HepG2 (cell line): ENCODE data around the gene SDR42E2. TPM values are rescaled to one million over a fixed set of nuclear protein-coding genes. Genes with fewer than 3 reads are reported as not detected.

Source experiments
- CREB1 ChIP-seq, 2 experiments: fragments of 450-650 bp in 1 of 2; IDR thresholded peaks; 2 replicates each; pipeline ENCODE4 v1.6.1; 2016 to 2017; ENCODE audit warnings: control low read depth in 1 of 2, mild to moderate bottlenecking in 1 of 2, missing compliant biosample characterization in 1 of 2, missing genetic modification characterization in 1 of 2
- DZIP1 ChIP-seq: sonication (generic); formaldehyde crosslinking; IDR thresholded peaks from 2 replicates; pipeline ENCODE4 v1.5.0; 2020; ENCODE audit warnings: mild to moderate bottlenecking, missing genetic modification reagents
- HDAC6 ChIP-seq: fragments of 200-600 bp; sonication (generic); IDR thresholded peaks from 2 replicates; pipeline ENCODE4 v1.7.0; 2017; ENCODE audit warnings: mild to moderate bottlenecking, antibody characterized with exemption, low read length, low read depth
- NFATC3 ChIP-seq: sonication (generic); formaldehyde crosslinking; IDR thresholded peaks from 2 replicates; pipeline ENCODE4 v1.5.1; 2020; ENCODE audit warnings: mild to moderate bottlenecking, missing genetic modification reagents
- ONECUT2 ChIP-seq: sonication (generic); formaldehyde crosslinking; IDR thresholded peaks from 2 replicates; pipeline ENCODE4 v1.4.0; 2020; ENCODE audit warnings: missing genetic modification reagents
- PHB2 ChIP-seq: fragments of 450-650 bp; IDR thresholded peaks from 2 replicates; pipeline ENCODE4 v1.6.1; 2018; ENCODE audit not compliant: partially characterized antibody
- PPARG ChIP-seq: conservative IDR thresholded peaks from 2 replicates; pipeline ENCODE4 v1.6.1; 2016; ENCODE audit warnings: missing biosample characterization, missing genetic modification reagents
- PRMT3 ChIP-seq: sonication (generic); formaldehyde crosslinking; IDR thresholded peaks from 2 replicates; pipeline ENCODE4 v1.8.1; 2022; ENCODE audit warnings: low read depth, mild to moderate bottlenecking, moderate library complexity, missing genetic modification reagents, borderline replicate concordance
- SNRNP70 ChIP-seq: fragments of 200-400 bp; formaldehyde crosslinking; IDR thresholded peaks from 2 replicates; pipeline ENCODE4 v1.6.1; 2017; ENCODE audit warnings: mild to moderate bottlenecking, low read depth, low read length, moderate library complexity
- TCF7L2 ChIP-seq: IDR thresholded peaks from 2 replicates; pipeline ENCODE4 v1.6.1; 2011; ENCODE audit warnings: mild to moderate bottlenecking, low read depth, low read length, moderate library complexity
- ZBTB38 ChIP-seq: sonication (generic); formaldehyde crosslinking; IDR thresholded peaks from 2 replicates; pipeline ENCODE4 v1.5.1; 2020; ENCODE audit warnings: mild to moderate bottlenecking, missing genetic modification reagents
- ZBTB42 ChIP-seq: sonication (generic); formaldehyde crosslinking; IDR thresholded peaks from 2 replicates; pipeline ENCODE4 v1.5.0; 2020; ENCODE audit warnings: mild to moderate bottlenecking, missing genetic modification reagents
- ZBTB7B ChIP-seq: sonication (generic); formaldehyde crosslinking; IDR thresholded peaks from 2 replicates; pipeline ENCODE4 v1.4.0; 2020; ENCODE audit warnings: missing genetic modification reagents
- ZFP36L2 ChIP-seq: sonication (generic); formaldehyde crosslinking; IDR thresholded peaks from 2 replicates; pipeline ENCODE4 v1.4.0; 2020; ENCODE audit warnings: missing genetic modification reagents
- ZFYVE20 ChIP-seq: sonication (generic); formaldehyde crosslinking; IDR thresholded peaks from 2 replicates; pipeline ENCODE4 v1.8.0; 2023; ENCODE audit warnings: low read depth, mild to moderate bottlenecking, moderate library complexity, missing genetic modification reagents, borderline replicate concordance
- ZNF121 ChIP-seq: sonication (generic); formaldehyde crosslinking; IDR thresholded peaks from 2 replicates; pipeline ENCODE4 v1.5.0; 2020; ENCODE audit warnings: mild to moderate bottlenecking, missing genetic modification reagents
- ZNF143 ChIP-seq: sonication (generic); formaldehyde crosslinking; IDR thresholded peaks from 2 replicates; pipeline ENCODE4 v1.4.0; 2020; ENCODE audit warnings: missing genetic modification reagents
- ZNF264 ChIP-seq: sonication (generic); formaldehyde crosslinking; IDR thresholded peaks from 2 replicates; pipeline ENCODE4 v1.4.0; 2020; ENCODE audit warnings: missing genetic modification reagents
- ZNF33B ChIP-seq: sonication (generic); formaldehyde crosslinking; IDR thresholded peaks from 2 replicates; pipeline ENCODE4 v1.5.1; 2020; ENCODE audit warnings: mild to moderate bottlenecking, missing genetic modification reagents
- ZNF782 ChIP-seq: sonication (generic); formaldehyde crosslinking; IDR thresholded peaks from 2 replicates; pipeline ENCODE4 v1.4.0; 2020; ENCODE audit warnings: missing genetic modification reagents, mild to moderate bottlenecking, borderline replicate concordance
- polyA plus RNA-seq, 8 experiments: library from polyadenylated mRNA; depleted of rRNA in 3 of 8; stranded (reverse) in 7 of 8; unstranded in 1 of 8; fragments of >200 nt; fragmentation: Illumina TruSeq in 4 of 8; extraction: Trizol in 4 of 8; gene quantifications; 2 replicates each; pipeline versions ENCODE4 v1.2.1 to v1.2.3, GENCODE V29; 2011 to 2016; ENCODE audit warnings: low read depth in 4 of 8, missing spikeins in 1 of 8, mixed read lengths in 1 of 8; ENCODE audit not compliant: insufficient read depth in 1 of 8
- total RNA-seq, 5 experiments: library from RNA; depleted of rRNA; stranded (reverse); fragments of >200 nt; fragmentation: Illumina TruSeq; extraction: Trizol; gene quantifications; 2 replicates each; pipeline ENCODE4 v1.2.3, GENCODE V29; 2016; ENCODE audit warnings: low read depth in 1 of 5
- TF ChIP-seq, protein P1 (sequence below): sonication (generic); formaldehyde crosslinking; IDR thresholded peaks from 2 replicates; pipeline ENCODE4 v1.5.1; 2020; ENCODE audit warnings: missing genetic modification reagents, mild to moderate bottlenecking, borderline replicate concordance
- TF ChIP-seq, protein P2 (sequence below): sonication (generic); formaldehyde crosslinking; IDR thresholded peaks from 2 replicates; pipeline ENCODE4 v1.4.0; 2020; ENCODE audit warnings: mild to moderate bottlenecking, missing genetic modification reagents
- TF ChIP-seq, protein P3 (sequence below): sonication (generic); formaldehyde crosslinking; IDR thresholded peaks from 2 replicates; pipeline ENCODE4 v1.5.1; 2020; ENCODE audit warnings: missing genetic modification reagents, mild to moderate bottlenecking, borderline replicate concordance

Gene SDR42E2
- total and polyA plus RNA-seq, 2 of the 13 experiments (the other 11 are each of a cell fraction or from before 2014, with no cell fraction given), result 0.05 to 0.11 TPM

GRCh38 chr16:22190776-22191531 is 28.6 kb downstream of the SDR42E2 start (continued):
- TF ChIP-seq, protein P1, sequence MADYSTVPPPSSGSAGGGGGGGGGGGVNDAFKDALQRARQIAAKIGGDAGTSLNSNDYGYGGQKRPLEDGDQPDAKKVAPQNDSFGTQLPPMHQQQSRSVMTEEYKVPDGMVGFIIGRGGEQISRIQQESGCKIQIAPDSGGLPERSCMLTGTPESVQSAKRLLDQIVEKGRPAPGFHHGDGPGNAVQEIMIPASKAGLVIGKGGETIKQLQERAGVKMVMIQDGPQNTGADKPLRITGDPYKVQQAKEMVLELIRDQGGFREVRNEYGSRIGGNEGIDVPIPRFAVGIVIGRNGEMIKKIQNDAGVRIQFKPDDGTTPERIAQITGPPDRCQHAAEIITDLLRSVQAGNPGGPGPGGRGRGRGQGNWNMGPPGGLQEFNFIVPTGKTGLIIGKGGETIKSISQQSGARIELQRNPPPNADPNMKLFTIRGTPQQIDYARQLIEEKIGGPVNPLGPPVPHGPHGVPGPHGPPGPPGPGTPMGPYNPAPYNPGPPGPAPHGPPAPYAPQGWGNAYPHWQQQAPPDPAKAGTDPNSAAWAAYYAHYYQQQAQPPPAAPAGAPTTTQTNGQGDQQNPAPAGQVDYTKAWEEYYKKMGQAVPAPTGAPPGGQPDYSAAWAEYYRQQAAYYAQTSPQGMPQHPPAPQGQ (CRISPR knock-in tag), result no peak
- no peak for TF ChIP-seq ZFP36L2 (CRISPR knock-in tag)
- TF ChIP-seq PHB2, result no peak
- TF ChIP-seq ZNF33B (CRISPR knock-in tag), result no peak
- peak; percentile 52; the same call in 1 of the 2 replicates for TF ChIP-seq ZNF782 (CRISPR knock-in tag)
- no peak for TF ChIP-seq PPARG (CRISPR knock-in tag)
- TF ChIP-seq ZBTB38 (CRISPR knock-in tag), result peak; percentile 48; the same call in 1 of the 2 replicates
- TF ChIP-seq, protein P2, sequence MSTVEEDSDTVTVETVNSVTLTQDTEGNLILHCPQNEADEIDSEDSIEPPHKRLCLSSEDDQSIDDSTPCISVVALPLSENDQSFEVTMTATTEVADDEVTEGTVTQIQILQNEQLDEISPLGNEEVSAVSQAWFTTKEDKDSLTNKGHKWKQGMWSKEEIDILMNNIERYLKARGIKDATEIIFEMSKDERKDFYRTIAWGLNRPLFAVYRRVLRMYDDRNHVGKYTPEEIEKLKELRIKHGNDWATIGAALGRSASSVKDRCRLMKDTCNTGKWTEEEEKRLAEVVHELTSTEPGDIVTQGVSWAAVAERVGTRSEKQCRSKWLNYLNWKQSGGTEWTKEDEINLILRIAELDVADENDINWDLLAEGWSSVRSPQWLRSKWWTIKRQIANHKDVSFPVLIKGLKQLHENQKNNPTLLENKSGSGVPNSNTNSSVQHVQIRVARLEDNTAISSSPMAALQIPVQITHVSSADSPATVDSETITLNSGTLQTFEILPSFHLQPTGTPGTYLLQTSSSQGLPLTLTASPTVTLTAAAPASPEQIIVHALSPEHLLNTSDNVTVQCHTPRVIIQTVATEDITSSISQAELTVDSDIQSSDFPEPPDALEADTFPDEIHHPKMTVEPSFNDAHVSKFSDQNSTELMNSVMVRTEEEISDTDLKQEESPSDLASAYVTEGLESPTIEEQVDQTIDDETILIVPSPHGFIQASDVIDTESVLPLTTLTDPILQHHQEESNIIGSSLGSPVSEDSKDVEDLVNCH (CRISPR knock-in tag), result no peak
- TF ChIP-seq ZBTB42 (CRISPR knock-in tag), result no peak
- no peak for TF ChIP-seq ONECUT2 (CRISPR knock-in tag)
- TF ChIP-seq CREB1 (IDR thresholded peaks at IDR 0.05), result peak; percentile 90
- TF ChIP-seq CREB1 (CRISPR knock-in tag; IDR thresholded peaks at IDR 0.05), result no peak
- TF ChIP-seq ZNF121 (CRISPR knock-in tag), result peak; percentile 50; the same call in 1 of the 2 replicates
- TF ChIP-seq ZFYVE20 (CRISPR knock-in tag), result no peak
- TF ChIP-seq ZNF264, result no peak
- no peak for TF ChIP-seq DZIP1 (CRISPR knock-in tag)
- no peak for TF ChIP-seq PRMT3
- TF ChIP-seq SNRNP70, result no peak
- TF ChIP-seq NFATC3, result peak; percentile 91; the same call in 1 of the 2 replicates
- 0 out of 2 replicates have a peak, but pooled peaks have one; percentile 20 for TF ChIP-seq ZBTB7B
- no peak for TF ChIP-seq HDAC6
- no peak for TF ChIP-seq TCF7L2
- TF ChIP-seq, protein P3, sequence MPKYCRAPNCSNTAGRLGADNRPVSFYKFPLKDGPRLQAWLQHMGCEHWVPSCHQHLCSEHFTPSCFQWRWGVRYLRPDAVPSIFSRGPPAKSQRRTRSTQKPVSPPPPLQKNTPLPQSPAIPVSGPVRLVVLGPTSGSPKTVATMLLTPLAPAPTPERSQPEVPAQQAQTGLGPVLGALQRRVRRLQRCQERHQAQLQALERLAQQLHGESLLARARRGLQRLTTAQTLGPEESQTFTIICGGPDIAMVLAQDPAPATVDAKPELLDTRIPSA (CRISPR knock-in tag), result no peak
- TF ChIP-seq ZNF143 (CRISPR knock-in tag), result no peak
